Measurements from ENCODE around the gene CD276.
A peak's percentile ranks its signal among the peaks of the same experiment; 100 is the strongest.
"Not testable (repeated sequence)": the region's sequence is repeated elsewhere in the genome, so short reads cannot be mapped to it uniquely, and the experiment has no call there.

The CD276 gene

DNA sequence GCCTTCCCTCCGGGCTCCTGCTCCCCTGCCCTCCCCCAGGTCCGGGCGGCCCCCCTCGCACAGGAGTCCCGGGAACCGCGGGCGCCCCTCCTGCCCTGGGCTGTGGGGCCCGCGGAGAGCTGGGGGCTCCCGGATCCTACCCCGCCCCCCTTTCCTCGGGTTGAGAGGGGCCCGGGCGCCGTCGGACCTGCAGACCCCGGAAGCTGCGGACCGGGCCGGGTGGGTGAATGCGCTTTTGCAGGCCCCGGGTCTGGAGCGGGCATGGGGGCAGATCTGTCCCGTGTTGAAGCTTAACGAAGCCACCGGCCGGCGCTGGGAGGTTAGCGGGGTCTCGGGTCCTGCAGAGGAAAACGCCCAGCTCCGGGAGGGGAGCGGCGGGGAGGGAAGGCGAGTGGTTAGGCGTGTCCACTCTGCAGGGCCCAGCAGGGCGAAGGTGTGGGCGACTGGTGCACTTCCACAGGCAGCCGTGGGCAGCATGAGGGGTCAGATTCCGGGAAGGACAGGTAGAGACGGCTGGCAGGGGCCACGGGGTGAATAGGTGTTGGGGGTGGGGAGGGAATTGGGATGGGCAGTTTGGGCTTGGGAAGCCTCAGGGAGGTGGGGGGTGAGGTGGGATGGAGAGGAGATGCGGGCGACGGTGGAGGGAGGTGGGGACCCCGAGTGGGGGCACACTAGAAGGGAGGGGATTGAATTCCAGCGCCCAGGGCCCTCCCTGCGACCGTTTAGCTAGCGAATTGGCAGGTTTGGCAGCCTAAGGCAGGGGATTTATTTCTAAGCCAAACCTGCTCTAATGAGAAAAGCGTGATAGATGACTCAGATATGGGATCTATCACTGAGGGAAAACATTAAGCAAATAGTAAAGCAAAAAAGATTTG is 635 bp downstream of the CD276 start:
- no peak for DNase-seq

GRCh38 chr15:73685981-73686380 is 1.8 kb downstream of the CD276 start:
- no peak for DNase-seq

DNA sequence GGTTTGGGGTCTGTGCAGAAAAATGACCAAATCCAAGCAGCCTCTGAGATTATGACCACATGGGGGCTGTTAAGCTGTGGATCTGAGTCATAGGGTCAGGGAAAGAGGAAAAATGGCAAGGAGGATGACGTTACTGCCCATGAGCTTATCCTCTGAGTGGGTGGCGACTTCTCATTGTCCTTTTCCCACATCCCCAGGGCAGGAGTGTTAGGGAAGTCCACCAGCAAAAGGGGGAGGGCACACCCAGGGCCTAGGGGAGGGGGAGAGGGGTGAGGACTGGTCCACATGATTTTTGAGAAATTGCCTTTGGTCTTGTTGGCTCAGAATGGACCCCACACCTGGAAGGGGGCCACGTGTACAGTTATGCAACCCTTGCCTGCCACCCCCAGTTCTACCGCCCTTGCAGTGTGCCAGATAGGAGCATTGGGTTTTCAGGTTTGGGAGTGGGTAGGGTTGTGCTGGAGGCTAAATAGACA is 2.6 kb downstream of the CD276 start:
- no peak for DNase-seq

DNA sequence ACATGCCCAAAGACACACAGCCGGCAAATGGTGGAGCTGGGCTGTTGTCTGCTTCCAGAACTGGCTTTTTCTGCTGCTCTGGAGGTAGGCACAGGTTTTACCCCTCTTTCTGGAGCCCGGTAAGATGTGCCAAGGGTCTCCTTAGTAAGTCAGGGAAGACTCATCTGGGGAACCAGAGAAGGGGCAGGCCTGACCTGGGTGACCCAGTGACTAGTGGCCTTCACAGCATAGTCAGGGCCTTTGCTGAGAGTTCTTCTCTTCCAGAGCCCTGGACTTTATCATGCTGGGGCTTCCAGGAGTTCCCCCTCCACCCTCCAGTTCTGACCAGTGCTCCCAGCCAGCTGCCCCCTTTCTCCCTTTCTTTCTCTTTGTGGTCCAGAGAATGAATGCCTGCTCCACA is 3.2 kb downstream of the CD276 start:
- DNase-seq, result no peak

DNA sequence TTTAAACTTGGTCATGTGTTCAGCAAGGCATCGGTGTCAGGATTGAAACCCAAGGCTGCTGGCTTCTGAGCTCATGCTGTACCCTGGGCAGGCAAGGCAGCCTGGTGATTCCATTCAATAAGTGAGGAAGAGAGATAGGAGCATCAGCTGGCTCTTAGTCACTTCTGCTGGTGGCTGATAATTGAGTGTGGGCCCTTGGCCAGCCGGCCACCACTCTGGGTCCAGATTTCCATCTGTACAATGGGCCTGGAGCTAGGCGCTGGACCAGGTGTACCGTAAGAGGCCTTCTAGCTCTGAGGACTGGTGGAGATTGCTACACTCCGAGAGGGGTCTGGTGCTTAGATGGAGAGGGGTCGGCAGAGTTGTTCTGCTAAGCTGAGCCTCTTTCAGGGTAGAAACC is 4.3 kb downstream of the CD276 start:
- no peak for DNase-seq

DNA sequence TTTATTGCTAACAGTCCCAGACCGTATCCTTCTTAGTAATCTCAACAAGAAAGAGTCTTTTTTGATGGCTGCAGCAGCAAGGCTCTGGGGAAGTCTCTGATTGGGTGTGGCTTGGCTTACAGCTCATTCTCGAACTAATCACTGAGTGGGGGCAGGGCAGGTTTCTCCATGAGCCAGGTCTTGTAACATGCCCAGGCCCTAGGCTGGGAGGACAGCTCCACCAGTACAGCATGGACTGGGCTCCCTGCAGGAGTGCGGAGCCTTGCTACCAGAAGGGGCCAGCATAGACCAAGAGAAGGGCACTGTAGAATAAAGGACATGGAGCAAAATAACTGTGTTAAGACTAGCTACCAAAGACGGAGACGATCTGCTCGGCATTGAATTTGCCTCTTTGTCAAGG is 7.2 kb downstream of the CD276 start:
- no peak for DNase-seq

DNA sequence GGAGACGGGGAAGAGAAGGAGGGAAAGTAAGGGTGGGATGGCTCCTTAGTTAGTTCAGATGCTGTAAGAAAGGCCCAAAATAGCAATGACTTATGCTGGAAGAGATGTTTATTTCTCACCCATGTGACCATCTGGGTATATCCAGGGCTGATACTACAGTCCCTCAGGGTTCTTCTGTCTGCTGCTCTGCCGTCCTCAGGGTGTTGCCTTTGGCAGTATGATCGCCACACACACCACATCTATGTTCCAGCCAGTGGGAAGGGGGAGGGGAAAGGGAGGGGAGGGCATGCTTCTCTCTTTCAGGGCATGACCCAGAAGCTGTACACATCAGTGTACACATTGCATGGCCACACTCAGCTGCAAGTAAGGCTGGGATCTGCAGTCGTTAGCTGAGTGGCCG is 10.2 kb downstream of the CD276 start:
- DNase-seq, result no peak

GRCh38 chr15:73695773-73696640 is 11.8 kb downstream of the CD276 start:
- DNase-seq, result no peak

DNA sequence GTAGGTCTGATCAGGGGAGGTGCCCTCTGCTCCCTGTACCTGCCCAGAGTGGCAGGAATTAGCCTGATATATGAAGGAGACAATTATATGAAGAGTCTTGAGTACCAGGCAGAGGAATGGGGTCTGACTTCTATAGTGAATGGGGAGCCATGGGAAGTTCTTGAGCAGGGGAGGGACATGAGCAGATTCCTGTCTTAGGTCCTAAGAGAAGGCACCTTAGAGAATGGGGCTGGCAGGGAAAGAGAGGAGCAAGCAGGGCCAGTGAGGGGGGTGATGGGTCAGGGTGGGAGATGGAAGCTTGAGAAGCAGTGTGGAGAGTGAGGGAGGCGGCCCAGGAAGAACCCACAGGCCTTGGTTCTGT is 12.4 kb downstream of the CD276 start:
- no peak for DNase-seq

DNA sequence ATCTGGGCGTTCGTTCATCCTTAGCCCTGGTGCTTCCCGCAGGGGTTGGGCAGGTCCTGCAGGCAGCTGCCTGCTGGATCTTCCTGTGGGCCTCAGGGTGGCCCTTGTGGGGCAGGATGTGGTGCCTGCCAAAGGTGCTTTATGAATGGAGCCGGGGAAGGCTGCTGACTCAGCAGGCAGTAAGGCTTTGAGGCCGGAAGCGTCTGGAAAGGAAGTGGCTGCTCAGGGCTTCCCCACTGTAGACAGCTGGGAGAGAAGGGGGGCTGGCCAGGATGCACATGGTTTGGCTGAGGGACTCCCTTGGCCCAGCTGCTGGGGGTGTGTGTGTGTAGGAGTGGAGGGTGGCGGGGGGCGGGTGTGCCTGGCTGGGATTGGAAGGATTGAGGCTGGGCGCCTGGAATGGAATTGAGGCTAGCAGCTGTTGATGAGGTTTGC is 12.9 kb downstream of the CD276 start:
- peak; percentile 65 to 71 for DNase-seq

GRCh38 chr15:73699249-73700040 is 15.3 kb downstream of the CD276 start:
- no peak for DNase-seq

DNA sequence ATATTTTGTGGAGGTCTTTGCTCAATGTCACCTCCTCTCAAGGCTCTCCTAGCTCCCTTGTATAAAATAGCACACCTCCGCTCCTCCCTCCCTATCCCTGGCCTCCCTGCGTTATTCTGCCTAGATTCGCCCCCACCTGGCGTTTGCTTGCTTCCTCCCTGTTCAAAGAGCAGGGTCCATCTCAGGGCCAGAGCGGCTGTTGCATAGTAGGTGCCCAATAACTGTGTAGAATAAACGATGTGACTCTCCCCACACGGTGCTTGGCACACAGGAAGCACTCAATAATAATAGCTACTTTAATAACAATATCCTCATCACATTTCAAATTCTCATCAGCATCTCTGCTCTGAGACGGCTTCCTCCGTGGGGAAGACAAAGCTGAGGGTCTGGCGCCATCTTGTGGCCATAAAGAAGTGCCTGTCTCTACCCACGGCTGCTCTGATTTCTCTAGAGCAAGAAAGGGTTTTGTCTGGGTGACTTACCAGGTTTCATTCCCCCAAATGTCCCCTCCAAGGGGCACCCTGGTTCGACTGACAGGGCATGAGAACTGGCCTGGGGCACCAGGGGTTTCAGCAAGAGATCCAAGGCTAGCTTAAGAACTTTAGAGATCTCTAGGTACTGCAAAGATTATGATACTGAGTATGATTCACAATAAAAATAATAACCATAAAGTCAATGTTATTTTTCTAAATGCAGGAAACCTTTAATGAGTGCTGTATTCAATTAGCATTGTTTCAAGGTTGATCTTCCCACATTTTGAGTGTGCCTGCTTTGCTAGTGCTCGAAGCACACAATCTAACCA is 16.1 kb downstream of the CD276 start:
- DNase-seq, result peak; percentile 69 to 75

DNA sequence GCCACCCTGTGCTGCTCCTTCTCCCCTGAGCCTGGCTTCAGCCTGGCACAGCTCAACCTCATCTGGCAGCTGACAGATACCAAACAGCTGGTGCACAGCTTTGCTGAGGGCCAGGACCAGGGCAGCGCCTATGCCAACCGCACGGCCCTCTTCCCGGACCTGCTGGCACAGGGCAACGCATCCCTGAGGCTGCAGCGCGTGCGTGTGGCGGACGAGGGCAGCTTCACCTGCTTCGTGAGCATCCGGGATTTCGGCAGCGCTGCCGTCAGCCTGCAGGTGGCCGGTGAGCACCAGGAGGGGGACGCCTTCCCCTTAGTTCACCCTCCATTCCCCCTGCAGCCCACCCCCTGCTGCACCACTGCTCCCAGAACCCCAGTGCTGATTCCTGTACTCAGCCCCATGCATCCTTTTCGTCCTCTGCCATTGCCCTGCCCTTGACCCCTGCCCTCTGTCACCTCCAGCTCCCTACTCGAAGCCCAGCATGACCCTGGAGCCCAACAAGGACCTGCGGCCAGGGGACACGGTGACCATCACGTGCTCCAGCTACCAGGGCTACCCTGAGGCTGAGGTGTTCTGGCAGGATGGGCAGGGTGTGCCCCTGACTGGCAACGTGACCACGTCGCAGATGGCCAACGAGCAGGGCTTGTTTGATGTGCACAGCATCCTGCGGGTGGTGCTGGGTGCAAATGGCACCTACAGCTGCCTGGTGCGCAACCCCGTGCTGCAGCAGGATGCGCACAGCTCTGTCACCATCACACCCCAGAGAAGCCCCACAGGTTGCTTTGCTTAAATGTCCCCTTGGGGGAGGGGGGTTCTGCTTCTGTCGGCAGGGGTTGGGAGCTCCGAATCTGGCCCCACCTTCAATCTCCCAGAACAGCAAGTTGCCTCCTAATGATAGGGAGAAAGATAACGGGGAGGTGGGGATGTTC is 18.4 kb downstream of the CD276 start:
- DNase-seq, result not testable (repeated sequence)

DNA sequence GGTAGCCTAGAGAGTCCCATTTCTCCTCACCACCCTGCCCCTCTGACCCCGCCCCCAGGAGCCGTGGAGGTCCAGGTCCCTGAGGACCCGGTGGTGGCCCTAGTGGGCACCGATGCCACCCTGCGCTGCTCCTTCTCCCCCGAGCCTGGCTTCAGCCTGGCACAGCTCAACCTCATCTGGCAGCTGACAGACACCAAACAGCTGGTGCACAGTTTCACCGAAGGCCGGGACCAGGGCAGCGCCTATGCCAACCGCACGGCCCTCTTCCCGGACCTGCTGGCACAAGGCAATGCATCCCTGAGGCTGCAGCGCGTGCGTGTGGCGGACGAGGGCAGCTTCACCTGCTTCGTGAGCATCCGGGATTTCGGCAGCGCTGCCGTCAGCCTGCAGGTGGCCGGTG is 19.4 kb downstream of the CD276 start:
- DNase-seq, result not testable (repeated sequence)

DNA sequence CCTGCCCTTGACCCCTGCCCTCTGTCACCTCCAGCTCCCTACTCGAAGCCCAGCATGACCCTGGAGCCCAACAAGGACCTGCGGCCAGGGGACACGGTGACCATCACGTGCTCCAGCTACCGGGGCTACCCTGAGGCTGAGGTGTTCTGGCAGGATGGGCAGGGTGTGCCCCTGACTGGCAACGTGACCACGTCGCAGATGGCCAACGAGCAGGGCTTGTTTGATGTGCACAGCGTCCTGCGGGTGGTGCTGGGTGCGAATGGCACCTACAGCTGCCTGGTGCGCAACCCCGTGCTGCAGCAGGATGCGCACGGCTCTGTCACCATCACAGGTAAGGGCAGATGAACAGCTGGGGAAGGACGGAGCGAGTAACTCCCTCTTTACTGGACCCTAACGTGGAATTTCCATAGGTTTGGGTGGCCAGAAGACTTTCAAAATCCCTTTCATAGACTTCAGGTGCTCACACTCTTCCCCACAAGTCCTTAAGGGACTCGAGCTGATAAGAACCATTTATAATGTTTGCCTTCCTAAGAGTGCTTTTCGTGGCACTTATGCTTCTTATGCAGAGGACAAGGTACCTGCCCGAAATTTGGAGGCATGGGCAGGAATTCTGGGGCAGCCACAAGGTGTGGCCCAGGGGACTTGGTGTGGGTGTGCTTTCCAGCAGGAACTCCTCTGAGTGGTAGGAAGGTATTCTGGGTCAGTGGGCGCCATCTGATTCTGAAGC is 20.1 kb downstream of the CD276 start:
- not testable (repeated sequence) for DNase-seq

GRCh38 chr15:73704869-73705645 is 20.9 kb downstream of the CD276 start:
- DNase-seq, result peak; percentile 63 to 67

DNA sequence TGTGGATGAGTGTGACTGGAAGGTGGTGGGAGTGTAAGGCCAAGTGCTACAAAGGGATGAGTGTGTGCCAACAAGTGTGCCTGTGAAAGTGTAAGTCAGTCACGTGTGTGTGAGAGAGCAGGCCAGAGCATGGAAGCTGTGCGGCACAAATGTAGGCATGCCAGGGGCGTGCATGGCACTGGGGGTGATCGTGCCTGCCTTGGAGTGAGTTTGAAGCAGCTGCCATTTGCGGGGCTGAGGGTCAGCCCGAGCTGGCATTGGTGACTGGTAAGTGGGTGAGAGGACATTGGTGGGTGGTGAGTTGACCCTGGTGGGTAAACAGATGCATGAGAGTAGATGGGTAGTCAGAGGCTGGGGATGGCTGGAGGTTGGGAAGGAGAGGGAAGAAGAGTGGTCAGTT is 24.5 kb downstream of the CD276 start:
- no peak for DNase-seq

GRCh38 chr15:73709241-73709640 is 25.1 kb downstream of the CD276 start:
- DNase-seq, result no peak

- no peak for DNase-seq
Observed at GRCh38 chr15:73709686-73710085, 25.5 kb downstream of the CD276 start.

Data from stimulated activated CD4-positive, alpha-beta T cell treated with anti-CD3 and anti-CD28 coated beads, Interleukin-2, amount 100 ng/mL, for 48 hours (primary cell).